ENCODE data around the gene KLF5.

KLF5 gene

GRCh38 chr13:73063166-73063565 is 4.4 kb downstream of the KLF5 start:
- H3K4me3 ChIP-seq (ENCODE audit: low read depth, low read length), result no peak overlapping the region
- TF ChIP-seq, protein P1, sequence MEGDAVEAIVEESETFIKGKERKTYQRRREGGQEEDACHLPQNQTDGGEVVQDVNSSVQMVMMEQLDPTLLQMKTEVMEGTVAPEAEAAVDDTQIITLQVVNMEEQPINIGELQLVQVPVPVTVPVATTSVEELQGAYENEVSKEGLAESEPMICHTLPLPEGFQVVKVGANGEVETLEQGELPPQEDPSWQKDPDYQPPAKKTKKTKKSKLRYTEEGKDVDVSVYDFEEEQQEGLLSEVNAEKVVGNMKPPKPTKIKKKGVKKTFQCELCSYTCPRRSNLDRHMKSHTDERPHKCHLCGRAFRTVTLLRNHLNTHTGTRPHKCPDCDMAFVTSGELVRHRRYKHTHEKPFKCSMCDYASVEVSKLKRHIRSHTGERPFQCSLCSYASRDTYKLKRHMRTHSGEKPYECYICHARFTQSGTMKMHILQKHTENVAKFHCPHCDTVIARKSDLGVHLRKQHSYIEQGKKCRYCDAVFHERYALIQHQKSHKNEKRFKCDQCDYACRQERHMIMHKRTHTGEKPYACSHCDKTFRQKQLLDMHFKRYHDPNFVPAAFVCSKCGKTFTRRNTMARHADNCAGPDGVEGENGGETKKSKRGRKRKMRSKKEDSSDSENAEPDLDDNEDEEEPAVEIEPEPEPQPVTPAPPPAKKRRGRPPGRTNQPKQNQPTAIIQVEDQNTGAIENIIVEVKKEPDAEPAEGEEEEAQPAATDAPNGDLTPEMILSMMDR (IDR thresholded peaks at IDR 0.05; ENCODE audit: low read depth, low read length, missing control alignments), result no peak
- in situ Hi-C loops (cut with HindIII; ENCODE audit: low sequenced_read_pairs), result no loop called here

GRCh38 chr13:73065036-73065435 is 6.2 kb downstream of the KLF5 start:
- DNase-seq (ENCODE audit: low read depth), result no peak
- TF ChIP-seq, protein P1 (IDR thresholded peaks at IDR 0.05; ENCODE audit: low read depth, low read length, missing control alignments), result no peak
- in situ Hi-C loops (cut with HindIII; ENCODE audit: low sequenced_read_pairs), result no loop called here
- H3K4me3 ChIP-seq (ENCODE audit: low read depth, low read length), result no peak overlapping the region

More at GRCh38 chr13:73063166-73063565, 4.4 kb downstream of the KLF5 start:
- DNase-seq (ENCODE audit: low read depth), result no peak

DNA sequence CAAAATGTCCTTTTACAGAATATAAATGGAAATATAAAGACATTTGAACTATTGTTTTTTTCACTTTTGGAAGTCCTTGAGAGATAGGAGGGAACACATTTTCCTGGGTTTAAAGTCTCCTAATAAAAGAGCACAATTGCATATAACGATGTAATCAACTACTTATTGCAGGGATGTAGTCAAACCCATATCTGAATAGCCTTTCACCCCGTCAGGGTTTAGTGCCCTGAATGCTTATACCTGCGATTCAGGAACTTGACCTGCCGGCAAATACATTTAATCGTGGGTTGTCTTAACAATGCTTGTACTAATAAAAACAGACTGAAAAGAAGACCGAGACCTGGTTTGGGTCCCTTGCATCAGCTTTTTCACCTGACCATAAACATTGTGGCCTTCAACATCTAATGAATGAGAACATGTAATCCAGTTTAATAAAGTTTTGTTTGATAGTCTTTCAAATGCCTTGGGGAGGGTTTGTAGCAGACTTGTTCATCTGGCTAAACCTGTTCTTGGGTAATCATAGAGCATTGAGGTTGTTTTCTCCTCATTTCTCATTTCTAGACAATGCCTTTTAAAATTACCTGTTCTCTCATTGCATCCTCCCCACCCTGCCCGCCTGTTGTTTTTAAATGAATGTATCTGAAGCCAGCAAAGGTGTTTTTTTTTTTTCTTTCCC is 7.0 kb downstream of the KLF5 start:
- in situ Hi-C loops (cut with HindIII; ENCODE audit: low sequenced_read_pairs), result no loop called here
- DNase-seq (ENCODE audit: low read depth), result no peak
- TF ChIP-seq, protein P1 (IDR thresholded peaks at IDR 0.05; ENCODE audit: low read depth, low read length, missing control alignments), result no peak
- no peak overlapping the region for H3K4me3 ChIP-seq (ENCODE audit: low read depth, low read length)

DNA sequence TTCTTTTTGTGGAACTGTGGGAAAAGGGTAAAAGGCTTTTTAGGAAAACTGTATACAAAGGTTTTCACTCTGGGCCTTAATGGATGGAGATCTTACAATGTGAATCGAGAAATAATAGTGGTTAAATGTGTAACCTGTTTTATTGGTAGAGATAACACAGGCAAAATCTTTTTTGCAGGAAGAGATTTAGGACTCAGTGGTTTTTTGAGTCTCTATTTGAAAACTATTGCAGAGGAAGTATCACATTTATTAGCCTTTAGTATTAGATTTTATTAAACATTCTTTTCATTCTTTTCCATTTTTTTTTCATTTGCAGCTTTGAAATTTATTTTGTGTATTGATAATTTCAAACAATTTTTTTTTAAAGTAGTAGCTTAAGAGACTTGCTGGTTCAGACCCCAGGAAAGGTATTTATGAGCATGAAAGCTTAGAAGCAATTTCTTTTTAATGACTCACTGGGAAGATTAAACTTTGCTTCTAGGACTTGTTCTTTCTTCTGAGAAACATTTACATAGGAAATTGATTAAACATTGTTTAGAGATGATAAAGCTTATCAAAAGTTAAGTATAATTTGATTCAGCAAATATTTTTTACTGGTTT is 10.5 kb downstream of the KLF5 start:
- no peak overlapping the region for H3K4me3 ChIP-seq (ENCODE audit: low read depth, low read length)
- TF ChIP-seq, protein P1 (IDR thresholded peaks at IDR 0.05; ENCODE audit: low read depth, low read length, missing control alignments), result no peak
- in situ Hi-C loops (cut with HindIII; ENCODE audit: low sequenced_read_pairs), result no loop called here
- DNase-seq (ENCODE audit: low read depth), result no peak

DNA sequence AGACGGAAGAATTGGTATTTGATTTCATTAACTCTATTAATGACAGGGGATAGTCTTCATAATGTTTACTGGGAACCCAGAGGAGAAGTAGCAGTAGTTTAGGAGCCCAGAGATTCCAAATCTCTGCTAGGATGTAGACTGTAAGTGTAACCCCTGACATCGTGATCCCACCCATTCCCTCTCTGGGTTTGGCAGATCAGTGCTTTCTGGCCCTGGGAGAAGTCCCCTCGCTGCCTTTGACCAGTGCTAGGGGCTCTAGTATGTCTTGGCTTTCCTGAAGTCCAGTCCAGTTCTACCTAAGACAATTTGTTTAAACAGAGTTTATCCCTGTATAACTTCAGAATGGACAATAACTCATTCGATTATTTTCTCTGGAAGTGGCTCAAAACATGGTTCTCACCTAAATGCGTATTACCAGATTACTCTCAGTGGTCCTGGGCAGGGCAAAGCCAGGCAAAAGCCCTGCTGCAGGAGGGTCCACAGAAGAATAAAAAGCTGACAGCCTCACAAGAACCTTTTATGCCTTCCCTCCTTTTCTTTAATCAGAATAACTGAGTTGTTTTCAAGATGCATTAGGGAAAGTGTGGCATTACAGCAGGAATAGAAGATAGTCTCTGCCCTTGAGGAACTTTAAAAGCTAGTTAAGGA is 11.8 kb downstream of the KLF5 start:
- TF ChIP-seq, protein P1 (IDR thresholded peaks at IDR 0.05; ENCODE audit: low read depth, low read length, missing control alignments), result no peak
- DNase-seq (ENCODE audit: low read depth), result no peak
- no peak overlapping the region for H3K4me3 ChIP-seq (ENCODE audit: low read depth, low read length)
- in situ Hi-C loops (cut with HindIII; ENCODE audit: low sequenced_read_pairs), result no loop called here

DNA sequence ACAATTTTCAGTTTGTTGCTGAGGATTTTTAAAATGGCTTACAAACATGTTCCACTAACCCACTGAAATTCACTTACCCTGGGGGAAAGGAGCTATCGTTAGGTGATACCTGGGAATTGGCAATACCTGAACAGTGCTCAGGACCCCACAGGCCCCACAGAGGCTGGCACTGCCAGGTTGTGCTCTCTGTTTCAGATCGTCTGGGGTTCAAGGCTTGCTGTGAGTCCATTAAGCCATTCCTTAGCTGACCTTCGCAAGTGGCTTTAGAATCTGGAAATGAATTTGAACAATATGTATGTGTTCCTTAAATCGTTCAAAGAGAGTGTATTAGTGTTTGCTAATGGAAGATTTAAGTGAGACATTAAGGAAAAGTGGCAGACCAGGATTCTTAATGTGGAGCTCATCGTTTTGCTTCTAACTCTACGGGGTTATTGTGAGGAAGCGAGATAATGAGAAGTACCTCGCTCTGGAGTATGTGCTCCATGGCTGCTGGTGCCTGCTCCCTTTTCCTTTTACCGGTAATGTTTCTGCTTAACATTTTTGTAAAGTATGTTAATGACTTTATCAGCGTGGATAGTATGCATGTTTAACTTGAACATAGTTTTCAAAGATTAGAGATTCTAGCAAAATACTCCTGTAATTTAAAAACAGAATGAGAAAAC is 13.6 kb downstream of the KLF5 start:
- no peak overlapping the region for H3K4me3 ChIP-seq (ENCODE audit: low read depth, low read length)
- TF ChIP-seq, protein P1 (IDR thresholded peaks at IDR 0.05; ENCODE audit: low read depth, low read length, missing control alignments), result no peak

More for the DNA sequence above, 13.6 kb downstream of the KLF5 start:
- DNase-seq (ENCODE audit: low read depth), result no peak
- in situ Hi-C loops (cut with HindIII; ENCODE audit: low sequenced_read_pairs), result no loop called here
